Measurements from ENCODE around the gene LRRC8E. TPM values are rescaled to one million over a fixed set of nuclear protein-coding genes. Genes with fewer than 3 reads are reported as not detected.

LRRC8E gene
- polyA plus RNA-seq, 1 experiment: 4.1 TPM

DNA sequence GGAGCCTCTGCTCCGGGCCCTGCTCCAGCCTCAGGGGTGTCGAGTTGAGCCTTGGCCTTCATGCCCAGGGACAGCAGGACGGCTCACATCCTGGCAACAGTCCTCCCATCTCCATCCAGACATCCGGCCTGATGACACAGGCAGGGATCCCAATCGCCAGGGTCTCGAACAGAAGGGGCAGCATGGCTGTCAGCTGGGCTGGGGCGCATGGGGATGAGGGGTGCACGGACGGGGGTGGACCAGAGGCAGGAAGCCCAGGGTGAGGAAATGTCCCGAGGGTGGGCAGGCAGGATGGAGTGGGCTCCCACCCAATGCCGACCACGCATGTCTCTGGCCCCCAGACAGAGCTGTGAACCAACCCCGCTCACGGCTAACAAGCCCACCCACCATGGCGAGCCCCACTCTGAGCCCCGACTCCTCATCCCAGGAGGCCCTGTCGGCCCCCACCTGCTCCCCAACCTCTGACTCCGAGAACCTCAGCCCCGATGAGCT lies 42.1 kb upstream of the LRRC8E start:
- H3K27ac ChIP-seq (ENCODE audit: low read depth, low read length): no peak overlapping the region
- H3K27me3 ChIP-seq (ENCODE audit: control insufficient read depth, insufficient read depth, low read length): no peaks in the 10 kb centered on the region
- ChIA-PET CTCF (interaction anchor here (0.6 kb wide), 1 partner anchor 769 kb away, joined by 6 read pairs; no protein-coding TSS in a partner anchor), POLR2A (no interaction called here)
- no peak overlapping the region for H3K4me3 ChIP-seq (ENCODE audit: low read depth, low read length)
- no peak for DNase-seq (ENCODE audit: low read depth, low spot score)
- TF ChIP-seq, protein P1, sequence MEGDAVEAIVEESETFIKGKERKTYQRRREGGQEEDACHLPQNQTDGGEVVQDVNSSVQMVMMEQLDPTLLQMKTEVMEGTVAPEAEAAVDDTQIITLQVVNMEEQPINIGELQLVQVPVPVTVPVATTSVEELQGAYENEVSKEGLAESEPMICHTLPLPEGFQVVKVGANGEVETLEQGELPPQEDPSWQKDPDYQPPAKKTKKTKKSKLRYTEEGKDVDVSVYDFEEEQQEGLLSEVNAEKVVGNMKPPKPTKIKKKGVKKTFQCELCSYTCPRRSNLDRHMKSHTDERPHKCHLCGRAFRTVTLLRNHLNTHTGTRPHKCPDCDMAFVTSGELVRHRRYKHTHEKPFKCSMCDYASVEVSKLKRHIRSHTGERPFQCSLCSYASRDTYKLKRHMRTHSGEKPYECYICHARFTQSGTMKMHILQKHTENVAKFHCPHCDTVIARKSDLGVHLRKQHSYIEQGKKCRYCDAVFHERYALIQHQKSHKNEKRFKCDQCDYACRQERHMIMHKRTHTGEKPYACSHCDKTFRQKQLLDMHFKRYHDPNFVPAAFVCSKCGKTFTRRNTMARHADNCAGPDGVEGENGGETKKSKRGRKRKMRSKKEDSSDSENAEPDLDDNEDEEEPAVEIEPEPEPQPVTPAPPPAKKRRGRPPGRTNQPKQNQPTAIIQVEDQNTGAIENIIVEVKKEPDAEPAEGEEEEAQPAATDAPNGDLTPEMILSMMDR (IDR thresholded peaks at IDR 0.05; ENCODE audit: low read depth, low read length): no peak
- peaks cover 5% of the 10 kb centered on the region; the same call in 1 of the 2 replicates for H3K9me3 ChIP-seq (ENCODE audit: control insufficient read depth, insufficient read depth, low read length)

DNA sequence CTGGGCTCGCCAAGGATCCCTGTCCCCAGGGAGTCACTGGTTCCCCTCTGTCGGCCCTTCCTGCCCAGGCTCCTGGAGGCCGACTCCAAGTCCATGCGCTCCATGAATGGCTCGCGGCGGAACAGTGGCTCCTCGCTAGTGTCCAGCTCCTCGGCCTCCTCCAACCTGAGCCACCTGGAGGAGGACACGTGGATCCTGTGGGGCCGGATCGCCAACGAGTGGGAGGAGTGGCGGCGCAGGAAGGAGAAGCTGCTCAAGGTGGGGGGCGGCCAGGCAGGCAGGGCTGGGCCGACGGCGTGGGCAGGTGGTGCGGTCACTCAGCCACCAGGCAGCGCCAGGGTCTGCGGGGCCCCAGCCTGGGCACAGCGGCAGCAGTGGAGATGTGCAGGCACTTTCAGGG lies 40.6 kb upstream of the LRRC8E start:
- ChIA-PET CTCF (no interaction called here), POLR2A (interaction anchor here (1.4 kb wide), 1 partner anchor 21 kb away, joined by 3 read pairs; no protein-coding TSS in a partner anchor)
- Histone ChIP-seq H3K9me3 (ENCODE audit: control insufficient read depth, insufficient read depth, low read length) (no peaks in the 10 kb centered on the region; the same call in 1 of the 2 replicates), H3K4me3 (ENCODE audit: low read depth, low read length) (no peak overlapping the region), H3K27ac (ENCODE audit: low read depth, low read length) (no peak overlapping the region), H3K27me3 (ENCODE audit: control insufficient read depth, insufficient read depth, low read length) (no peaks in the 10 kb centered on the region)
- no peak for DNase-seq (ENCODE audit: low read depth, low spot score)
- TF ChIP-seq, protein P1 (IDR thresholded peaks at IDR 0.05; ENCODE audit: low read depth, low read length): no peak

DNA sequence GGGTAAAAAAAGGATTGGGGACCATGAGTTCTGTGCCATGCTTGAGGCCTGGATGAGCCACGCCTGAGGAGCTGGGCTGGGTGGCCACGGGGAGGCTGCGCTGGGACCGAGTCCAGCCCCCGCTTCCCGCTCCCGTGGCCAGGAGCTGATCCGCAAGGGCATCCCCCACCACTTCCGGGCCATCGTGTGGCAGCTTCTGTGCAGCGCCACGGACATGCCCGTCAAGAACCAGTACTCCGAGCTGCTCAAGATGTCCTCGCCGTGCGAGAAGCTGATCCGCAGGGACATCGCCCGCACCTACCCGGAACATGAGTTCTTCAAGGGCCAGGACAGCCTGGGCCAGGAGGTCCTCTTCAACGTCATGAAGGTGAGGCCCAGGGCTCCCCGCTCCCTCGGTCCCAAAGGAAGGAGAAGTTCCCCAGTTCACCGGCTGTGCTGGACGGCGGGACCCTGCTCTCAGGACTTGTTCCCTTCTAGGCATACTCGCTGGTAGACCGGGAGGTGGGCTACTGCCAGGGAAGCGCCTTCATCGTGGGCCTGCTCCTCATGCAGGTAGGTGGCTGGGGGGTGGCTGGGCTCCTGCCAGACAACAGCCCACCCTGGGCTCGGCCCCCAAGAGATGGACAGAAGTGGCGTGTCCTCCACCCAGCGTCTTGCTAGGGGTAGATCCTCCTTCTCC lies 39.4 kb upstream of the LRRC8E start:
- Histone ChIP-seq H3K27me3 (ENCODE audit: control insufficient read depth, insufficient read depth, low read length) (no peaks in the 10 kb centered on the region), H3K4me3 (ENCODE audit: low read depth, low read length) (no peak overlapping the region), H3K27ac (ENCODE audit: low read depth, low read length) (no peak overlapping the region), H3K9me3 (ENCODE audit: control insufficient read depth, insufficient read depth, low read length) (no peaks in the 10 kb centered on the region; the same call in 1 of the 2 replicates)
- DNase-seq (ENCODE audit: low read depth, low spot score): no peak
- TF ChIP-seq, protein P1 (IDR thresholded peaks at IDR 0.05; ENCODE audit: low read depth, low read length): no peak
- CTCF ChIA-PET: no interaction called here
- POLR2A ChIA-PET: interaction anchor here (0.5 to 1.4 kb wide), 2 partner anchors 7 to 20 kb away, joined by 3 to 4 read pairs; no protein-coding TSS in a partner anchor

DNA sequence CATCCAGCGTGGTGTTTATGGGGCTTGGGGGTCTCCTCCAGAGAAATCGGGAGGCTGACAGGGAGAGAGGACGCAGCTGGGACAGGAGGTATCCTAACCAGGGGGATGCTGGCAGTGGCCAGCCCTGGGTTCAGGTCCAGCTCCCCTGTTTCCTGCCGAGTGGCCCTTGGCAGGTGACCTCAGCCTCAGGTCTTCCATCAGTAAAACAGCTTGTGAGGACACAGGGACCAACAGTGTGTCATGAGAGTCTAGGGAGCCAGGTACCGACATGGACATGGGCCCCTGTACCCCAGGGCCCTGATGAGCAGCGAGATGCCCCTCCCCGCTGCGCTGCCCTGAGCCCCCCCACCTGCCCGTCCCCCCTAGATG lies 38.7 kb upstream of the LRRC8E start:
- POLR2A ChIA-PET: interaction anchor here (0.5 kb wide), 1 partner anchor 8 kb away, joined by 4 read pairs; no protein-coding TSS in a partner anchor

More for the DNA sequence above, 38.7 kb upstream of the LRRC8E start:
- no peak for DNase-seq (ENCODE audit: low read depth, low spot score)
- no peaks in the 10 kb centered on the region; the same call in 1 of the 2 replicates for H3K9me3 ChIP-seq (ENCODE audit: control insufficient read depth, insufficient read depth, low read length)
- no peak overlapping the region for H3K27ac ChIP-seq (ENCODE audit: low read depth, low read length)
- CTCF ChIA-PET: interaction anchor here (0.6 kb wide), 1 partner anchor 44 kb away, joined by 5 read pairs; no protein-coding TSS in a partner anchor
- no peaks in the 10 kb centered on the region for H3K27me3 ChIP-seq (ENCODE audit: control insufficient read depth, insufficient read depth, low read length)
- TF ChIP-seq, protein P1 (IDR thresholded peaks at IDR 0.05; ENCODE audit: low read depth, low read length): no peak
- no peak overlapping the region for H3K4me3 ChIP-seq (ENCODE audit: low read depth, low read length)
